Measurements from ENCODE around the gene IGFN1.
"Not testable (repeated sequence)": the region's sequence is repeated elsewhere in the genome, so short reads cannot be mapped to it uniquely, and the experiment has no call there.

Gene IGFN1

GRCh38 chr1:201153474-201154388 is 36.9 kb upstream of the IGFN1 start:
- DNase-seq (ENCODE audit: low read depth) = no peak
- TF ChIP-seq CTCF (IDR thresholded peaks at IDR 0.05; ENCODE audit: insufficient read depth, low read depth, low read length, missing control alignments) = no peak
- peak overlapping the region; percentile 77 for H3K4me3 ChIP-seq (ENCODE audit: low read length)

GRCh38 chr1:201154389-201155165 is 36.0 kb upstream of the IGFN1 start, which contains the start of gene TMEM9:
TSS of gene TMEM9 (minus strand) at chr1:201154474. CDS start at chr1:201153923, 551 bp downstream.
- H3K4me3 ChIP-seq (ENCODE audit: low read length) = peak within 1 kb of the TSS; percentile 77
- TF ChIP-seq CTCF (IDR thresholded peaks at IDR 0.05; ENCODE audit: insufficient read depth, low read depth, low read length, missing control alignments) = no peak
- peak; percentile 94 for DNase-seq (ENCODE audit: low read depth)

GRCh38 chr1:201155354-201155753 is 35.3 kb upstream of the IGFN1 start:
- H3K4me3 ChIP-seq (ENCODE audit: low read length) = no peak overlapping the region
- TF ChIP-seq CTCF (IDR thresholded peaks at IDR 0.05; ENCODE audit: insufficient read depth, low read depth, low read length, missing control alignments) = no peak
- DNase-seq (ENCODE audit: low read depth) = no peak

- DNase-seq (ENCODE audit: low read depth) = no peak
- no peak for TF ChIP-seq CTCF (IDR thresholded peaks at IDR 0.05; ENCODE audit: insufficient read depth, low read depth, low read length, missing control alignments)
- no peak overlapping the region for H3K4me3 ChIP-seq (ENCODE audit: low read length)
Measured at GRCh38 chr1:201156346-201156745, 34.3 kb upstream of the IGFN1 start.

GRCh38 chr1:201156819-201157218 is 33.8 kb upstream of the IGFN1 start:
- DNase-seq (ENCODE audit: low read depth) = no peak
- no peak for TF ChIP-seq CTCF (IDR thresholded peaks at IDR 0.05; ENCODE audit: insufficient read depth, low read depth, low read length, missing control alignments)
- H3K4me3 ChIP-seq (ENCODE audit: low read length) = no peak overlapping the region

- no peak for DNase-seq (ENCODE audit: low read depth)
- TF ChIP-seq CTCF (IDR thresholded peaks at IDR 0.05; ENCODE audit: insufficient read depth, low read depth, low read length, missing control alignments) = no peak
- H3K4me3 ChIP-seq (ENCODE audit: low read length) = no peak overlapping the region
Measured at GRCh38 chr1:201157949-201158348, 32.7 kb upstream of the IGFN1 start.

GRCh38 chr1:201163036-201163435 is 27.6 kb upstream of the IGFN1 start:
- H3K4me3 ChIP-seq (ENCODE audit: low read length); DNase-seq (ENCODE audit: low read depth): not testable (repeated sequence)
